Measurements from ENCODE around the gene TSPAN18.

- TF ChIP-seq CTCF (IDR thresholded peaks at IDR 0.05): no peak
- no peak for TF ChIP-seq POLR2A (IDR thresholded peaks at IDR 0.05)
These were observed 24.0 kb downstream of the TSPAN18 start for GRCh38 chr11:44750551-44751465.
